HG02938 (cell line): Measurements from ENCODE around the gene MAFG.

Experiments used
- ATAC-seq: cut with Tn5 transposase; IDR thresholded peaks from one replicate; pipeline ENCODE4 v1.9.1; 2021; ENCODE audit warnings: mild to moderate bottlenecking, moderate library complexity; ENCODE audit not compliant: unreplicated experiment

Gene MAFG

DNA sequence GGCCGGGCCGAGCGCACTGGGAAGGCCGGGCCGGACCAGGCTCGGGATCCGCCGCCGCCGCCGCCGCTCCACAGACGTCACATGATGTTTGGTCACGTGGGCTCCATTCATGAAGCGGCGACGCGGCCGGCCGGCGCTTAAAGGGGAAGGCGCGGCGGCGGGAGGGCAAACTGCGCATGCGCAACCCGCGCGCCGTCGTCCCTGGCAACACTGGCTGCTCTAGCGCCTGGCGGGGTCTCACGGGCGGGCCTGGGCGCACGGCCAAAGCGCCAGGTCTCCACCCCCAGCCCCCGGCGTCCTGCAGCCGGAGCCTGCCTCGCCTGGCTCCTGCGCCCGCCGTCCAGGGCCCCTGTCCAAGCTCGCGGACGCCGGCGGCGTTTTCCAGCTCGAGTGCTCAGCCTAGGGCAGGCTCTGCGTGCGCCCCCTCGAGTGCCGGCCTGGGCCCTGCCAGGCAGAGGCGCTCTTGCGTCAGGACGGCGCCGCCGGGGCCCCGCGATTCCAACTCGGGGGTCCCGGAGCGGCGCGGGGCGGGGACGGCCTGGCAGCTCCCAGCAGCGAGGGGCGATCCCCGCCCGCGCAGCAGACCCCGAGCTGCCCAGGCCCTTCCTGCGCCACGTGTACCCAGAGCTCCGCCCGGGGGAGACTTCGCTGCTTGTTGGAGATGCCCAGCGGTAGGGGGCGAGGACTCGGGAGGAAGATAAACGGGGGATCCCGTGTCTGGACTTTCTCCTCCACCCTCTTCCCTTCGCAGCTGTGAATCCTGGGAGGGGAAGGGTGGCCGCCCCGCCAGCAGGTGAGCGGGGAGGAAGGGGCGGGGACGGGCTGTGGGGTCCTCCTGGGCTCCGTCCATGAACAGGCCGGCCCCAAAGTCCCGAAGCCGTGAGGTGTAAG lies at the start of gene MAFG:
Gene MAFG, minus strand, starts transcription at position 83 of the 891 bp plus-strand sequence. CDS start 4,550 bp downstream, outside the sequence.
- peak; percentile 54 for ATAC-seq

DNA sequence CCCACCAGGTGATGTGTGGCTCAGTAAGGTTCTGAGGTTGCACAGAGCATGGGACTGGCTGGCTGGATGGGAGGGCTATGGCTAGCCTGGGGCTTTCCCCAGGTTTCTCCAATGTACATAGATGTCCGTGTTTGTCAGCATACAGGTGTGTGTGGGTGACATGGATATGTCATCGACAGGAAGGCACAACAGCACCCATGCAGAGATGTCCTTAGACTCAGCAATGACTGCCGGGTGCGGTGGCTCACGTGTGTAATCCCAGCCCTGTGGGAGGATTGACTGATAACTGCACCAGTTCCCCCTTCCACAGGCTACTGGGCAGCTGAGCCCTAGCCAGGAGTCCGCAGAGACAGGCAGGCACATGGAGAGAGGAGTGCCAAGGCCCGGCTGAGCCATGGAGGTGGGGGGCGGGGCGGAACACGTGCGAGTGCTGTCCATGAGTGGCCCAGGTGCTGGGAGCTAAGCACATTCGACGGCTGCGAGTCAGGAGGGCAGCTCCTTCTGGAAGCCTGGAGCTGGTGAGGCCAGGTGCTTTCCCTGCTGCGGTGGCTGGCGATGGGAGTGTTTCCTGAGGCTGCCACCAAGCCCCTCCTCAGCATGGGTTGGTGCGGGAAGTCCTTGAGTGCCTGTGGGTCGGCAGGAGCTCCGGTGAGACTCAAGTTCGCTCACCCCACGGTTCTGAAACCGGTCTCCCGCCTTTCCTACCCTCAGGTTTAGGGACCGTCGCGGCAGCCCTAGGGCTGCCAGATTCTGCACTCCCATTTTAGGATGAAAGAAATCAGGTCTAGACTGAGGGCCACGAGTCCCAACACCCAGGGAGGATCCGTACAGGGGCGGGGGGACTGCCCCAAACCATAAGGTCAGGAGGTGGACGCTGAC lies 49.0 kb upstream of the MAFG start:
- ATAC-seq, result peak; percentile 17

DNA sequence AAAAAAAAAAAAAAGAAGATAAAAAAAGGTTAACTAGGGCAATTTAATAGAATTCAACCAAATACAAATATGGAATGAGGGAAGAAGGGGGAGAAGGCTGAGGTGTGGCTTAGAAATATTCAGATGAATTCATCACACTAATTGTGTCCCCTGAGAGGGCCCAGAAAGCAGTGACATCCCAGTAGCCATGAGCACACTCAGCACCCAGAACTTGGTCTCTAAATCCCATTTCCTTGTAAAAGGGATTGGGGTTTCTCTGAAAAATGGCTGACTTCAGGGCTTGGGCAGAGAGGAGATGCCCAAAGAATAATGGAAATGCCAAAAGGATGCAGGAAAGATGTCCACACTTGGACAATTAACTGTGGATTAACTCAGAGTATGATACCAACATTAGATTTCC lies 45.9 kb upstream of the MAFG start:
- no peak for ATAC-seq

DNA sequence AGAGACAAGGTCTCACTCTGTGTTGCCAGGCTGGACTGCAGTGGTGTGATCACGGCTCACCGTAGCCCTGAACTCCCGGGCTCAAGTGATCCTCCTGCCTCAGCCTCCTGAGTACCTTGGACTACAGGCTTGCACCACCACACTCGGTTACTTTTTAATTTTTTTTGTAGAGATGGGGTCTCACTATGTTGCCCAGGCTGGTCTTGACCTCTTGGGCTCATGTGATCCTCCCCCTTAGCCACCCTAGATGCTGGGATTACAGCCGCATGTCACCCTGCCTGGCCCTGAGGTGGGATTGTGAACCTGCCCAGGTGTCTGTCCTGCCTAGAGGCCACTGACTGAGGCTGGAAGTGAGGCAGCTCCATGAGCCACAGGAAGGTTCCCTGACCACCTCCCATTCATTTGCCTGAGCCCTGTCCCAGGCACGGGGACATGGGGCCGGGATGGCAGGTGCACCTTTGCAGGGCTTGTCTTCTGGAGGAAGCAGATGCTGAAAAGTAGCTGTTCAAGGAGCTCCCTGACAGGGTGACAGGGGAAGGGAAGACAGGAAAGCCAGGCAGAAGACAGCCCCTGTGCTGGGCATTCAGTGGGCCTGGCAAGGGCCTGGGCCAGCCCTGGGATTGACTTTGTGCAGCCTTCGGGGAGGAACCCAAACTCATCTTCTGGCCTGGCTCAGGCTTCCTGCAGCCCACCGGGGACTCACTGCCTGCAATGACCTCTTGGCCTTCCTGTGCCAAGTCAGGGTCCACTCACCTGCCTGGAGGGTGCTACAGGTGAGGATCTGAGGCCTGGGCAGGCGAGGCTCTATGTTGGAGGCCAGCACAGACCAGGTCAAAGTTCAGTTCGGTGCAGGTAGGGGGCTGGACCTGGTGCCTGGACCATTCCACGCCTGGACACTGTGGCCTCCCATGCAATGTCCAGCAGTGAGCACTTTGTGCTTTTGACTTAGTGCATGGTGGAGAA lies 41.6 kb upstream of the MAFG start:
- ATAC-seq, result no peak

DNA sequence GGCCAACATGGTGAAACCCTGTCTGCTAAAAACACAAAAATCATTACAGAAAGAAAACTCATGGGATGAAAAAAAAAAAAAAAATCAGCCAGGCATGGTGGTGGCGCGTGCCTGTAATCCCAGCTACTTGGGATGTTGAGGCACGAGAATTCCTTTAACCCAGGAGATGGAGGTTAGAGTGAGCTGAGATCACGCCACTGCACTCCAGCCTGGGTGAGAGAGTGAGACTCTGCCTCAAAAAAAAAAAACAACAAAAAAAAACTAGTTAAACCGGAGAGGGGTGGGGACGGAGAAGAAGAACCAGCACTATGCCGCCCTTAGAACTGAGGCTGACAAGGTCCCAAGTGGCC lies 40.8 kb upstream of the MAFG start:
- ATAC-seq, result no peak

DNA sequence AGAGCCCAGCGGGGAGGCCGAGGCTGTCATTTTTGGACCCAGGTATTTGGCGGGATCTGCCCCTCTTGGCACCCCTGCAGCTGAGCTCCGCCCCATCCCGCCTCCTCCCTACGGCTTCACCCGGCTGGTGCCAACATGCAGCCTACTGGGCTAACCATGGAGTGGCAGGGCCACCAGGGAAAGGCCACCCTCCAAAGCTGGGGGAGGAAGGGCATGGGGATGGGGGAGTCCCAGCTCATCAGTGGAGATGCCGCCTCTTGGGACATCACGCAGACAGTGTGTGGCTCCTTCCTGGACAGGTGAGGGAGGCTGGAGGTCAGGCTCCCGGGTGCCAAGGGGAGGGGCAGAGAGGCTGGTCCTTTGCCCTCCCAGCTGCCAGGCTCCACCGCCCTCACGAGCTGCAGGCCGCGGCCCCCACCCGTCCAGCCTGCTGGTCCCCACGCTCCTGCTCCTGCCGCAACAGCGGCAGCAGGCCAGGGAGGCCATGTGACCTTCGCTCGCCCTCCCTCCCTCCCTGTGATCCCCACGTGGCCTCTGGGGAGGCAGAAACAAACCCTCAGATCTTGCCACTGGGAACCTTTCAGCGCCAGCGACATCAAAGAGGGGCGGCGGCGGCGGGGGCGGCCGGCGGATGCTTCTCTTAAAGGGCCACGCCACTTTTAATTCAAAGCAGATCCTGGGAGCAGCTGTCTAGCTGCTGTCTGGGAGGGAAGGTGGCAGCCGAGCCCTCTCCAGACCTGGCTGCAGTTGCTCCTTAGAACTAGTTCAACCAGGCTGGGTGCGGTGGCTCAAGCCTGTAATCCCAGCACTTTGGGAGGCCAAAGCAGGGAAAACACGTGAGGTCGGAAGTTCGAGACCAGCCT lies 40.2 kb upstream of the MAFG start:
- ATAC-seq, result no peak

DNA sequence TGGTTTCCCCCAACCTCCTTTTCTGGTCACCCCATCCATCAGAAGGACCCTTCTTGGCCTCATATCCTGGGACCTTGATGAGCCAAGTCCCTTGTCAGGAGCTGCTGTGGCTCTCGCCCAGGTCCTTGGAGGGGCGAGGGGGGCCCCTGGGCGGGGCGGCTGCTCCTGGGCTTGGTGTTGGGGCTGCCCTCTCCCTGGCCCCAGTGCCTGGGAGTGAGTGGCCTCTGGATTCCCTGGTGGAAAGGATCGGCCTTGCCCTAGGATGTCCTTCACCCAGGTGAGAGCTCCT lies 39.7 kb upstream of the MAFG start:
- ATAC-seq, result no peak

DNA sequence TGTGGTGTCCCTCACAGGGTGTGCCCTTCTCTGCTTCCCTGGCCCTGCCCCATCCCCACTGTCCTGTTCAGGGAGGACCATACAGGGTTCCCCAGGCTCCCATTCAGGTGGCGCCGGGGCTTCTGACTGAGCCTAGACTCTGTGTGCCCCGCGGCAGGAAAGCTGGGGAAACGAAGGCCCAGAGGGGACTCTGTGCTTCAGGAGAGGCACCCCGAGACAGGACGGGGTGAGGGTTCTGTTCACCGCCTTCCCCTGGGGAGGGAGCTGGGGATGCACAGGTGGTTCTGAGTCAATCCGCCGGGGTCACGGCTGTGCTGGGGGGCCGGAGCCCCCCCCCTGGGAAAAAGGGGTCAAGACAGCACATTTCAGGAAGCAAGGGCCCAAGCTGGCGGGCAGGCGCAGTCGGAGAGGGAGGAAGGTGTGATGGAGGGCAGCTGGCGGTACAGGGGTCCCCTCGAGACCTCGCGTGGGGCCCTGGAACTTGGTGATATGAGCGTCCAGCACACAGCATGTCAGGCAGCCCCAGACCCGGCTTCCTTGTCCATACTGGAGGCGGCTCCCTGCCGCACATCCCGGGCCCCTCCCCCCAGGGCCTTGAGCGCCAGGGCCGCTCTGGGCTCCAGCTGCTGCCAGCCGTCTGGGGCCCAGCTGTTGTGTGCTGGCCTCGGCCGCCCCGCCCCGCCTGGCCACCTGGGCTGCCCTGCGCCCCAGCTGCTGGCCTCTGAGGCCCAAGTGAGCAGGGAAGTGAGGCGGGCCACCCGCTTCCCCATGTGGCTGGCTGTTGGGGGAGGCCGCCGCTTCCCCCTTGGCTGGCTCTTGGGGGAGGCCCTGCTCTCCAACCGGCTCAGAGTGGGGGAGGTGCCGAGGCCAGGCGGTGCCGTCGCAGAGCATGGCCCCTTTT lies 39.1 kb upstream of the MAFG start:
- no peak for ATAC-seq

DNA sequence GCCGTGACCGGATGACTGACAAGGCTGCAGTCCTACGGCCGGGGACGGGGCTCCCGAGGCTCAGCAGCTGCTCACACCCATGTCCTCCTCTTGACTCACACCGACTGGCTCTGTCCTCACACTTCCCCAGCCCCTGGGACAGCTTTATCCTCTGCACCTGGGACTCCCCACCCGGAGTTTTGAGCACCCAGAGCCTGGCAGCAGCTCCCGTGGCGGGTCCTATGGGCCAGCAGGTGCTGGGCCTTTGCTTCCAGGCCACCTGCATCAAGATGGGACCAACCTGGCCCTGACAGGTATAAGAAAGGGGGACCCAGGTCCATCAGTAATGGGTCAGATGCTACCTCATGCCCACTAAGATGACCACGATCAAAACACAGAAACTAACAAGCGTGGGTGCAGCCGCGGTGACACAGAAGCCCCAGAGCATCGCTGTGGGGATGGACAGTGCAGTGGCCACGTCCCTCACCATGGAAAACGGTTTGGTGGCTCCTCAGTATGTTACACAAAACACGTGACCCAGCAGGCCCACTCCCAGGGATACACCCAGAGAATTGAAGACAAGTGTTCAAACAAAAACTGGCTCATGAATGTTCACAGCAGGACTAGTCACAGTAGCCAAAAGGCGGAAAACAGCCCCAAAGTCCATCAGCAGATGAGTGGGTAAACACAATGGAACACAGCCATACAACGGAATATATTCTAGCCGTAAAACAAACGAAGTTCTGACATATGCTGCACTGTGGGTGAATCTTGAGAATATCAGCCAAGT lies 36.7 kb upstream of the MAFG start:
- ATAC-seq, result no peak

DNA sequence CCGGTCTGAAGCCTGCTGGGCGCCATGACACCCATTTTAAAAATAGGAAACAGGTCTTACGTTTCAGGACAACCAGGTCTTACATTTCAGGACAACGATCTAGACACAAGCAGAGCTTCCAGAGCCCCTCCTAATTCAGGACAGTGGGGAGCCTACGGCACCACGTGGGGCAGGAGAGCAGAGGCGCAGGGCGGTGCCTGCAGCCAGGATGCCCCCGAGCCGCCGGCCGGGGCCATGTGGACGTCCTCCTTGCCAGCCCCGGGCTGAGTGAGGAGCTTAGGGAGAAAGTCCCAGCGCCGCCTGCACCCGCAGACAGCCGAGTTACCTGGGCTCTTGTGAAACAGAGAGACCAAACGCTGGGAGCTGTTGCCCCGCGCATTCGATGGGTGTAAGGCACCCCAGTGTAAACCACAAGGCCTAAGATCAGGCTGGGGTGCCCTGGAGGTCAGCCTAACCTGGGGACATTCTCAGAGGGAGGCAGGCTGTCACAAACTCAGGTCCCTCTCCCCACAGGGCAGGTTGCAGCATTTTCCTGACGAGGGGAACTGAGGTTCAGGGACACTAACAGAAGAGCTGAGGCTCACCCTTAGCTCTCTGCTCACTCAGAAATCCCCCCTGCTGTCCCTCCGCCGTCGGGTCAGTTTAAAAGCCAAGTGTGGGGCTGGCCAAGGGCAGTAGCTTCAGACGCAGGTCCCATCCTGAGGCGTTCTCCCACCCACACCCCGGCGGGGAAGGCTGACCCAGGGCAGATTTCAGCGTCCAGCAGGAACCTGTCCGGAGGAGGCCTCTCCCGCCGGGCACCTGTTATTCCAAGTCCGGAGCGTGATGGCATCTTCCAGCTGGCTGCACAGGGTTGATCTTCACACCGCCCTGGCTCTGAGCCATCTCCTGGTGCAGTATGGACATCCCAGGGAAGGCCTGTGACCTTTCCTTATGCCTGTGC lies 35.2 kb upstream of the MAFG start:
- ATAC-seq, result no peak

DNA sequence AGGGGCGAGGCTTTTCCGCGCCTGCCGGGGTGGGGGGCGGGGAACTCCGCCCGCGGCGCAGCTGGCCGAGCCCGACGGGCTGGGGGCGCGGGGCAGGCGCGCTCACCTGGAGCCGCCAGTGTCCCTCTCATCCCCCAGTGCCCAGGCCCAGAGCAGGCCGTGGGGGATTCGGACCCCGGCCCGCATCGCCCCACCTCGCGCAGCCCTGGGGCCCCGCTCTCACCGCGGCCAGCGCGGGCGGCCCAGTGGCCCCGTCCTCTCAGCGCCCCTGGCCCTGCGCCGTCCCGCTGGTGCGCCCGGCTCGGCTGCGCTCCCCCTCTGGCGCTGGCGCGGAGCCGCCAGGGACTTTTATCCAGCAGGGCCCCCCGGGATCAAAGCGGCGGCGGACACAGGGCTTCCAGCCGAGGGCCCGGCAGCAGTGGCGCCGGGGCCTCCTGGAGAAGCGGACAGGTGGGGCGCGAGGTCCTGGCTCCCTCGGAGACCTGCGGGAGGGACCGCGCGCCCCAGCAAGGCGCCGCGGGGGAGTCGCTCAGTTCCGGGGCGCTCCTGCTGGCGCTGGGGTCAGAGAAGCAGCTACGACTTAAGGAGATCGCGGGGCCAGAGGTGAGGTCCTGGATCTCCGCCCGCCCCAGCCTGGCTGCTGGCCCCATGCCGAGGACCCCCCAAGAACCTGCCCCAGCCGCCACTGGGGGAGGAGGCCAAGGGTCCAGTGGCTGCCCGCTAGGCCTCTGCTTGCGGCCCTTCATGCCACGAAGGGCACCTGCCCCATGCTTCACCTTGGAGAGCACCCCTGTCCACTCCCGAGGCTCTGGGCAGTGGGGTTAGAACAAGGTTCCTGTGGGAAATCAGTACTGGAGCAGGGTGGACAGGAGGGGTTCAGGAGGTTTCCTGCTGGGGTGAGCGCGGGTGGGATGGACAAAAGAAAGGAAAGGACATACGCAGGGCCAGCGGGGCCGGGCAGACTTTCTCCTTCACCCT lies 34.3 kb upstream of the MAFG start:
- no peak for ATAC-seq

DNA sequence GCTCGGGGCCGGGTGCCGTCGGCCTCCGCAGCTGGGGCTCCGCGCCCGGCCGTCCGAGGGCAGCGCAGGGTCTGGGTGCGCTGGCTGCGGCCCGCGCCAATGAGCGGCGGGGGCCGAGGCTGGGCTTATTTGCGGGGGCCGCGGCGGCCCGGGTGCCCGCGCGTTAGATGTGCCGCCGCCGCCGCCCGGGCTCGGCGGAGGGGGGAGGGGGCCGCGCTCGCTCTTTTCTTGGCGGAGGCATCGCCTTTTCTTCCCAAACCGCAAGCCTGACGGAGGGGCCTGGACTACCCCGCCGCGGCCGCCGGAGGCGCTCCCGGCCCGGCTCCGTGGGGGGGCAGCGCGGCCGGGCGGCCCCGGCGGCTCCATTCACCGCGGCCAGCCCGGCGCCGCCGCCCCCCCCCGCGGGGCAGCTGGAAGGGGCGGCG lies 33.6 kb upstream of the MAFG start, which contains the start of gene NOTUM:
Gene NOTUM, minus strand, starts transcription at position 101 of the 425 bp plus-strand sequence. CDS start 278 bp downstream, outside the sequence.
- no peak for ATAC-seq

DNA sequence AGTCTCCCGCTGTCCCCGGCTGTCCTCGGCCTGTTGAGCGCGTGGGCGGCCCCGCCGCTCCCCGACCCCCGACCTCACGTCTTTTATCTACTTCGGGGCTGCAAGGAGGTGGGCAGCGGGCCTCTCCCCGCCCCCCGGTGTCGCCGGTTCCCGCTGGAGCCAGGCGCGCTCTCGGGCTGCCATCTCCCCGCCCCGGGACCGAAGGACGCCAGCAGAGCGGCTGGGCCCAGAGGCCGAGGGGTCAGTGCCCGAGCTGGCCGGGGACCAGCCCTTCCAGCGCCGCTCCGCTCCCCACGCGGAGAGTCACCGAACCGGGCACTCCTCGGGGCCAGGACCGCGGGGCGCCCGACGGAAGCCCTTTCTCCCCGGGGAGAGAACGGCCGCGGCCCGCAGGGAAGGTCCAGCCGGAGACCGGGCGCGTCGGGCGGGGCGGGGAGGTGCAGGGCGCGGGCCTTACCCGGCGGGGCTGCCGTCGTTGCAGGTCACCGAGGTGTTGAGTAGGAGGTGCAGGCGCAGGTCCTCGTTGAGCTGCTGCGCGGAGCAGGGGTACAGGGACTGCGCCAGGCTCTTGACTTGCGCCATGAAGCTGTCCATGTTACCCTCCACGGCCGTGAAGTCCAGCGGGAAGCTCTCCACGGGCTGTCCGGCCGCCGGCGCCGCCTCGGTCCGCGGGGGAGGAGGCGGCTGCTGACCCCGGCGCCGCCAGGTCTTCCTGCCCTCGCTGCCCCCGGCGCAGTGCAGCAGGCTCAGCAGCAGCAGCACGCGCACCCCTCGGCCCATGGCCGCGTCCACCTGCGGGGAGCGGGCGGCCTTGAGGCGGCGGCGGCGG lies 32.8 kb upstream of the MAFG start:
- no peak for ATAC-seq

DNA sequence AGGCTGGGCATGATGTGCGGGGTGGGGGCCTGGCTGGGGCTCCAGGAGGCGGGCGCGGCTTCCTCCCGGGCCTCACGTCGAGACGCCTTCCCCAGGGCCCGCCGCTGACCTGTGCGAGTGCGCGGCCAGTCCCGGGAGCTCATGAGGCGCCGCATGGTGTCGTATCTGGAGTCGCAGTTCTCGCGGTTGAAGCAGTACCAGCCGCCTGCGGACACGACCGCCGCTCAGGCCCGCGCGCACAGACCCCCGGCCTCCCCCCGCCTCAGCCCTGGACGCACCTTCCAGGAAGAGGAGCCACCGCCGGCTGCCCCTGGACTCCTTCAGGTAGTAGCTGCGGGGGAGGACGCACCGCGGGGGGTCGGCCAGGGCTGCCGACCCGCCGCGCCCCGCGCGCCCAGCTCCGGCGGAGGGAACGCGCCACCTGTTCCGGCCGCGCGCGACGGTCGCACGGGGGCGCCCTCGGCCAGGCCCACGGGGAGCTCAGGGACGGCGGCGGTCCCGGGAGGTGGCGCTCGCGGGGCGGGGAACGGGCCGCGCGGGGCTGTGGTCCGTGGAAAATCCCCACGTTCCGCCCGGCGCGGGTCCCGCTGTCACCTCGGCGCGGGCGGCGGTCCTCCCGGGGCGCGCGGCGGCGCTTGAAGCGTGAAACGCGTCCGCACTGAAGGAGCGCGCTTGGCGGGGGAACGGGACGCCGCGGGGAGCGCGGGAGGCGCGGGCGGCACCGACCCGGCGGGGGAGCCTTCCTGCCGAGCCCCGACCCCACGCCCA lies 32.0 kb upstream of the MAFG start:
- no peak for ATAC-seq
